Measurements from ENCODE around the gene DCDC2C.

Gene DCDC2C

DNA sequence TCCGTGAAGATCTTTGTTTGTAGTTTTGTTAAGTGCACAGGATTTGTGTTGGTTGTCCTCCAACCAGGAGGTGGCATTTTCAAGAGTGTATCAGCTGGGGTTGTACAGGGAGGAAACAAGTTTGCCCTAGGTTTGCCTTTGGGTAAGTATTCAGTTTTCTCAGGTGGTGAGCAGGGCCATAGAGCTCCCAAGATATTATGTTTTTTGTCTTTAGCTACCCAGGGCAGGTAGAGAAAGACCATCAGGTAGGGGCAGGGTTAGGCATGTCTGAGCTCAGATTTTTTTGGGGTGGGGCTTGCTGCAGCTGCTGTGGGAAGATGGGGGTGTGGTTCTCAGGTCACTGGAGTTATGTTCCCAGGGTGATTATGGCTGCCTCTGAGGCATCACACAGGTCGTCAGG is 191.6 kb downstream of the DCDC2C start:
- DNase-seq (ENCODE audit: low read depth in 3 of 3), result no peak

All from stimulated activated CD4-positive, alpha-beta T cell treated with anti-CD3 and anti-CD28 coated beads, TNF-alpha, amount 100 ng/mL, for 4 hours (primary cell).